Ovary (tissue), 3 donors: ENCODE data around the gene FHOD3.

Source experiments
- CTCF ChIP-seq, 3 donors: fragments of 450-650 bp in 2 of 3; fragments of 200-600 bp in 1 of 3; IDR thresholded peaks; one replicate each; pipeline versions ENCODE4 v1.5.1 to v1.8.0; 2016 to 2022; ENCODE audit warnings: antibody characterized with exemption in 3 of 3, mild to moderate bottlenecking in 1 of 3
- POLR2A ChIP-seq: fragments of 450-650 bp; IDR thresholded peaks from one replicate; pipeline ENCODE4 v1.6.1; 2017; ENCODE audit warnings: antibody characterized with exemption, mild to moderate bottlenecking, moderate library complexity
- donor health status: DM: no; HTN: no; CAD: no.

DNA sequence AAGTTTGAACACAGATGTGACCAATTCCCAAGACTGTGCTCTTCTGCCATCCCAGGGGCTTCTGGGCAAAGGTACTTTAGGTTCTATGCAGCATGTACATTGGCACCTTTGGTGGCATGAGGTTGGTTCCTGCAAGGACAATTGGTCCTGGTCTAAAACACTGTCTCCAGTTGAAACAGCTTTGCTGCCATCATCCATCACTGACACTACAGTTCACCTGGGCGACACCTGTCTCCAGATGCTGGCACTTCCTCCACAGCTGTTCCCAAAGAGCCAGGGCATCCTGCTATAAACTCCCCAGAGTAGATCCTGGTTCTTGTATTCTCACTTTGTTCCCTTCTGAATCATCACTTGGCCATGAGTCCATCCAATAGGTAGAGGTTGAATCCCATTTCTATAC, 60.6 kb downstream of the FHOD3 start:
- no peak for TF ChIP-seq CTCF (IDR thresholded peaks at IDR 0.05)
- TF ChIP-seq POLR2A = no peak
